GM19438 (cell line): ENCODE results near the gene GCC2.

Experiments
- ATAC-seq: cut with Tn5 transposase; IDR thresholded peaks from one replicate; pipeline ENCODE4 v1.9.1; 2021; ENCODE audit warnings: low read depth; ENCODE audit not compliant: unreplicated experiment

GCC2 gene, protein sequence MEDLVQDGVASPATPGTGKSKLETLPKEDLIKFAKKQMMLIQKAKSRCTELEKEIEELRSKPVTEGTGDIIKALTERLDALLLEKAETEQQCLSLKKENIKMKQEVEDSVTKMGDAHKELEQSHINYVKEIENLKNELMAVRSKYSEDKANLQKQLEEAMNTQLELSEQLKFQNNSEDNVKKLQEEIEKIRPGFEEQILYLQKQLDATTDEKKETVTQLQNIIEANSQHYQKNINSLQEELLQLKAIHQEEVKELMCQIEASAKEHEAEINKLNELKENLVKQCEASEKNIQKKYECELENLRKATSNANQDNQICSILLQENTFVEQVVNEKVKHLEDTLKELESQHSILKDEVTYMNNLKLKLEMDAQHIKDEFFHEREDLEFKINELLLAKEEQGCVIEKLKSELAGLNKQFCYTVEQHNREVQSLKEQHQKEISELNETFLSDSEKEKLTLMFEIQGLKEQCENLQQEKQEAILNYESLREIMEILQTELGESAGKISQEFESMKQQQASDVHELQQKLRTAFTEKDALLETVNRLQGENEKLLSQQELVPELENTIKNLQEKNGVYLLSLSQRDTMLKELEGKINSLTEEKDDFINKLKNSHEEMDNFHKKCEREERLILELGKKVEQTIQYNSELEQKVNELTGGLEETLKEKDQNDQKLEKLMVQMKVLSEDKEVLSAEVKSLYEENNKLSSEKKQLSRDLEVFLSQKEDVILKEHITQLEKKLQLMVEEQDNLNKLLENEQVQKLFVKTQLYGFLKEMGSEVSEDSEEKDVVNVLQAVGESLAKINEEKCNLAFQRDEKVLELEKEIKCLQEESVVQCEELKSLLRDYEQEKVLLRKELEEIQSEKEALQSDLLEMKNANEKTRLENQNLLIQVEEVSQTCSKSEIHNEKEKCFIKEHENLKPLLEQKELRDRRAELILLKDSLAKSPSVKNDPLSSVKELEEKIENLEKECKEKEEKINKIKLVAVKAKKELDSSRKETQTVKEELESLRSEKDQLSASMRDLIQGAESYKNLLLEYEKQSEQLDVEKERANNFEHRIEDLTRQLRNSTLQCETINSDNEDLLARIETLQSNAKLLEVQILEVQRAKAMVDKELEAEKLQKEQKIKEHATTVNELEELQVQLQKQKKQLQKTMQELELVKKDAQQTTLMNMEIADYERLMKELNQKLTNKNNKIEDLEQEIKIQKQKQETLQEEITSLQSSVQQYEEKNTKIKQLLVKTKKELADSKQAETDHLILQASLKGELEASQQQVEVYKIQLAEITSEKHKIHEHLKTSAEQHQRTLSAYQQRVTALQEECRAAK (N-terminal part only)

DNA sequence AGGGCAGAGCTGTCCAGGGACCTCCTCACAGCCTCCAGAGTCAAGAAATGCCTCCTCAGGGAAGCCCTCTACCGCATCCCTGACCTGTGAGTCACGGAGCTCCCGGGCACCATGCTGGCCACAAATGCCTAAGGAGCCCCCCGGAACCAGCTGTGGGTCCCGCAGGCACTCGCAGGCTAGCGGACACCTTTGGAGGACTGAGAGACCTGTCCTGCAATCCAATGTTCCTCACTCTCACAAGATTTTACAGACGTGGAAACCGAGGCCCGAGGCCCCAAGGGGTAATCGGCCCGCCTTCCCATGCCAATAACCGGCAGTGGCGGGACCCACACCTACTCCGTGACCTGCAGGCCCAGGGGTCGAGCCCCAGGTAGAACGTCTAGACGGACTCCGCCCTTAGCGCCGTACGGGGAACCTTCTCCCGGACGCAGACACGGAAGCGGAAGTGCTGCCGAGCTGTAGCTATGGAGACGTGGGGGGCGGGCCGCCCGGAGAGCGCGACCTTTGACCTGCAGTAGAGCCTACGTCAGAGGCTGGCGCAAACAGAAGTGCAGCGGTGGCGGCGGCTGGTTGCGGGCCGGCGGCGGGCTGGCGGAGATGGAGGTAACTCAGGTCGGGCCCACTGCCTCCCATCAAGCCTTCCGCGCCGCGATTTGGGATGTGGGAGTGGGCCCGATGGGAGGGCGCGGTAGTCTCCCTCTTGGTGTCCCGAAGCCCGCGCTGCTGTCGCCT, at the start of gene GCC2:
TSS of gene GCC2 (plus strand) at position 529 of the 732 bp plus-strand sequence. CDS start at position 598, 69 bp downstream.
- ATAC-seq = peak; percentile 98

- ATAC-seq = no peak
Observed at GRCh38 chr2:108399479-108399878, 49.5 kb upstream of the GCC2 start.

- no peak for ATAC-seq
Observed at GRCh38 chr2:108401800-108402199, 47.2 kb upstream of the GCC2 start.

- ATAC-seq = no peak
Observed at GRCh38 chr2:108403494-108403893, 45.5 kb upstream of the GCC2 start.

DNA sequence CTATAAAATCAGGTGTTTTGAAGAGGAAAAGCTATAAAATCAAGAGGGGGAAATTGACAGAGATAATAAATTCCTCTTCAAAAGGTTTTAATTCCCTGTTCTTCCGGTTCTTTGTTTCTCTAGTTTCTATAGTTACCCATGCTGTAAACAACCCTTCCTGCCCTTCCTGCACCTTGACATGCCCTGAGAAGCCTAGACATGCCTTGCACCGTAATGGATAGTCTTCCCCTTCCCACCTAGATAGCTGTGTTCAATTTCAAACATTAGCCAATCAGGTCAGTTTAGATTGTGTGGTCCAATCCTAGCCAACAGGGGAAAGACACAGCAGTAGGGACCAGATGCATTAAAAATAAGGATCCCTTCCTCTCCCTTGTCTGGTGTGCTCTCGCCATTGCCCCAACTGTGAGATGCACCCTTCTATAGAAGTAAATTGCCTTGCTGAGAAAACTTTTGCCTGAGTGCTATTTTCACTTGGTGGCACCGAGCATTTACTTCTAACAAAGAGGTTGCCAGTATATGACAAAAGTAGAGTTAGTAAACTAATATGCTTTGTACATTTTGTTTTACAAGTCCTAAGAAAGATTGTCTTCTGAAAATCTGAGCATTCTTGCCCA, 44.1 kb upstream of the GCC2 start:
- ATAC-seq = no peak

DNA sequence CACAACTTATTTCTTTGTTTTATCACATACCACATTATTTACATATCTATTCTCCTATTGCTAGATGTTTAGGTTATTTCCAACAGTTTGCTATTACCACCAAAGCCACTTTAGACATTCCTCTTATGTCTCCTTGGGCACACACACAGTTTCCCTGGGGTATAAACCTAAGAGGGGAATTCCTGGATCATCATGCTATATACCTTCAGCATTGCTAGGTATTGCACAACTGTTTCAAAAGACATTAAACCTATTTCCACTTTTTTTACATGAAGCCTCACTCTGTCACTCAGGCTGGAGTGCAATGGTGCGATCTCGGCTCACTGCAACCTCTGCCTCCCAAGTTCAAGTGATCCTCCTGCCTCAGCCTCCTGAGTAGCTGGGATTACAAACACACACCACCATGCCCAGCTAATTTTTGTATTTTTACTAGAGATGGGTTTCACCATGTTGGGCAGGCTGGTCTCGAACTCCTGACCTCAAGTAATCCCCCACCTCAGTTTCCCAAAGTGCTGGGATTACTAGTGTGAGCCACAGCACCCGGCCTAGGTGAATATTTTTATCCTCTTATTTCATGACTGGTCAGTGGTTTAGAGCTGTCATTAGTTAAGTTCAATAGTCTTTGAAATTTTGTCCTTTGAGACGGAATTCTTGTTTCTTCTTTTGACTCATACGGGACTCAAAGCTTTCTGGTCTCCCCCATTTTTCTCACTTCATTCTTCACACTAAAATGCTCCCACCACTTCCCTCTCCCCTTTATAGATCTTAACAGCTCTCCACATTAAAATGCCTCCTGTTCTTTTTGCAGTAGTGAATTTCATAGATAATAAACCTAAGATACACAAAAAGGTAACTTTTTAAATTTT, 40.9 kb upstream of the GCC2 start:
- ATAC-seq = no peak

GRCh38 chr2:108409768-108410167, 39.2 kb upstream of the GCC2 start:
- ATAC-seq = no peak

GRCh38 chr2:108412995-108413710, 35.9 kb upstream of the GCC2 start:
- no peak for ATAC-seq

DNA sequence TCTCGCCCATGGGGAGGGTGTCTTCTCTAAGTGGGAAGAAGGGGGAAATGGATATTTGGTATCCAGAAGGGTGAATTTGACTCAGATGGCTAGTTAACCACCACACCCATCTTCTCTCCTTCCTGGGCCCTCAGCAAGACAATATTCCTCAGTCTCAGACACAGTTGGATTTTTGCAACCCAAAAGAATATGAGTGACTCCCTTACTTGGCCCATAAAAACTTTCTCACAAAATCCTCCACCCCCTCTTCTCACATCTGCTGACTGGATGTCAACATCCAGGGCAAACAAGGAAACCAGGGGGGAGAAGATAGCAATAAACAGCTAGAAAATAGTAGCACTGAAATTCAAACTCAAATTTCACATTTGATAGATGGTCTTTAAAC, 35.3 kb upstream of the GCC2 start:
- ATAC-seq = no peak

DNA sequence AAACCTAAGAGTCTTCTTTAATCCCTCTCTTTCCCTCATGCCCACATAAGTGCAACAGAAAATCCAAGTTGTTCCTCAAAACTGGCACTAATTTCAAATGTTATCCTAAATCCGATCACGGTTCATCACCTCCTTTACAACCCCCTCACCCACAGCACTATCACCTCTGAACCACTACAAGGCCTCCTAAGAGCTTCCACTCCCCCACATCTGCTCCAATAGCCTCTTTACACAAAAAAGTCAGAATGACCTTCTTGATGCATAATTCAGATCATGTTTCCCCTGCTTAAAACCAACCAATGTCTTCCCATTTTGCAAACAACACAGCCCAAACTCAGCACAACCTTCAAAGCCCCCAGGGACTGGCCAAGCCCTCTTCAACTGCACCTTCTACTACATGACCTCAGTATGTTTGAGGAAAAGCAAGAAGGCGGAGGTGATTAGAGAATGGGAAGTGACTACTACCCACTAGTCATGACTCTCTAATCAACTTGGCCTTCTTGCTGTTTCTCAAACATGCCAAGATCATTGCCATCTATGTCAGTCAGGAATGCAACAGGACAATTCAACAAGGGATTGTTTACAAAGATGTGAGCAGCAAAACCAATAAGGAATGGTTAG, 34.6 kb upstream of the GCC2 start:
- no peak for ATAC-seq

- no peak for ATAC-seq
Observed at GRCh38 chr2:108414945-108415344, 34.1 kb upstream of the GCC2 start.

DNA sequence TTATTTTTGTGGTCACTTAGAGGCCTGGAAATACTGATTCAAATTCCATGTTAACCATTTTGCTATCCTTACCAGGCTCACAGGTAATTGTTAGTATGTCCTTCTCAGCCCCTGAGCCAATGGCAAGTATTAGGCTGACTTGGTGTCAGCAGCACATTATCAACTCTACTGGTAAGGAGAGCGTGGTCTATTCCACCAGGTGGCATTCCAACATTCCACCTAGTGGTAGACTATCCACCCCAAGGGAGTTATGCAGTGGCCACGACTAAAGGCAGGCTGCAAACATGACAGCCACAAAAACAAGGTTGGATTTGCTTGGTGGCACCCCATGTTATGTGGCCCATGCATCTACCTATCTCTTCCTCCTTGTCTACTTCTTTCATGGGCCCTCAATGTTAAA, 31.8 kb upstream of the GCC2 start:
- ATAC-seq = no peak

DNA sequence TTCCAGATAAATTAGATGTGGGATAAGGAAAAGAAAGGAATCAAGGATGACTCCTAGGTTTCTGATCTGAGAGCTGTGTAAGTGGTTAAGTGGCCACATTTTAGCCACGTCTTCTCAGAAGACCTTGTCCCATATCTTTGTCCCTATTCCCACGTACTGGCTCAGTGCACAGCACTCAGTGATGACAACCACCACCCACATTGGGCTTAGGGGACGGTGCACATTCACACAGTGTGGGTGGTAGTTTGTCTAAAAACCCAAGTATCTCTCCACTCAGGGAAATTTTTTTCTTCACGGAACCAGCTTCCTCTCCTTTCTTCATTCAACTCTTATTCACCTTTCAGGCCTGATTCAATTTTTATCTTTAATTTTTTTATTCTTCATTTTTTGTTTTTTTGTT, 30.6 kb upstream of the GCC2 start:
- no peak for ATAC-seq

GRCh38 chr2:108423067-108423466, 25.9 kb upstream of the GCC2 start:
- no peak for ATAC-seq

DNA sequence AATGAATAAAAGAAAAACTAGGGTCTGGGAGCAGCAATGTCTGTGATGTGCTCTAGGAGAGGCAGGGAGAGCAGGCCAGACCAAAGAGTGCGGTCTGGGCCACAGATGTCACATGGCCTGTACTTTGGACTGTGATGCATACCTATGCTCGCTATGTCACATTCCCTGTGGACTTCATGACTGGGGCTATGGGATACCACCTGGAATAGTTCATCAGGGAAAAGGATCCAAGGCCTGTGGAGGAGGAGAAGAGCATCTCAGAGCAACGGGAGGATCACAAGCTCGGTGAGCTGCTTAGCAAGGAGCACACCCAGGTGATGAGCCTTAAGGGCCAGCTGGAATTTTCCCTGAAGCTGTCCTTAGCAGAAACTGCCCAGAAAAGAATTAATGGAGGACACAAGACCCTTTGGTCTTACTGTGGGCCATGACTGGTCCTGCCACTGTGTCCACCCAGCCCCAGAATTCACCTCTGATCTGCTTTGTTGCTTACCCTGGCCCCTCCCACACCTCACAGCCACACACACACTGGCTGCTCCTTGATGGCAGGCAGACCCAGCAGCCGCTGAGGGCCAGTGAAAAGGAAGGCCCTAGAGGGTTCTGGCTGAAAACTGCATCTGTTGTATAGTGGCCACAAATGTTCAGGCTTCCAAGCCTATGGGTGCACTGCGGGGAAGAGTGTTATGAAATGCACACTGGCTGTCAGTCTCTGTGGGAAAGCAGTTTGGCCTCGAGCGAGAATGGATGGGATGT, 25.3 kb upstream of the GCC2 start:
- ATAC-seq = no peak

- no peak for ATAC-seq
Observed at GRCh38 chr2:108428286-108429009, 20.6 kb upstream of the GCC2 start.
